Caki2 (cell line): ENCODE data around the gene SRSF4. TPM values are rescaled to one million over a fixed set of nuclear protein-coding genes. Genes with fewer than 3 reads are reported as not detected.
"Not testable (repeated sequence)": the region's sequence is repeated elsewhere in the genome, so short reads cannot be mapped to it uniquely, and the experiment has no call there.

Source experiments
- DNase-seq: peaks from one replicate; pipeline ENCODE4 v3.0.0-alpha.2; 2015; ENCODE audit warnings: low read depth
- in situ Hi-C: cut with HindIII; loops from 2 replicates; pipeline ENCODE4 v1.10.0; 2016; ENCODE audit warnings: low sequenced_read_pairs, low pct_unique_long_range_greater_than_20kb, mixed read lengths
- total RNA-seq: library from RNA; depleted of rRNA; stranded (reverse); fragments of >200 nt; shearing (Covaris generic); gene quantifications from 2 replicates; pipeline ENCODE4 v1.2.3, GENCODE V29; 2014; ENCODE audit warnings: low replicate concordance

Gene SRSF4
- total RNA-seq, 1 experiment from 2014 or later: 30.9 TPM

- in situ Hi-C loops: no loop called here
- DNase-seq: no peak
Measured at GRCh38 chr1:29172415-29172939, 9.2 kb downstream of the SRSF4 start.

- in situ Hi-C loops: no loop called here
- DNase-seq: no peak
Measured at GRCh38 chr1:29171521-29171920, 10.2 kb downstream of the SRSF4 start.

- in situ Hi-C loops: no loop called here
- no peak for DNase-seq
Measured at GRCh38 chr1:29171089-29171488, 10.6 kb downstream of the SRSF4 start.

- no peak for DNase-seq
- in situ Hi-C loops: no loop called here
Measured at GRCh38 chr1:29169976-29170375, 11.7 kb downstream of the SRSF4 start.

GRCh38 chr1:29167904-29168303, 13.8 kb downstream of the SRSF4 start:
- in situ Hi-C loops: no loop called here
- no peak for DNase-seq

GRCh38 chr1:29166291-29166878, 15.3 kb downstream of the SRSF4 start:
- in situ Hi-C loops: no loop called here
- no peak for DNase-seq

GRCh38 chr1:29164588-29164987, 17.1 kb downstream of the SRSF4 start:
- in situ Hi-C loops: no loop called here
- no peak for DNase-seq

- in situ Hi-C loops: no loop called here
- DNase-seq: no peak
Measured at GRCh38 chr1:29162476-29163138, 19.1 kb downstream of the SRSF4 start.

- in situ Hi-C loops: no loop called here
- no peak for DNase-seq
Measured at GRCh38 chr1:29162025-29162424, 19.7 kb downstream of the SRSF4 start.

GRCh38 chr1:29159773-29160172, 21.9 kb downstream of the SRSF4 start:
- in situ Hi-C loops: no loop called here
- DNase-seq: no peak

GRCh38 chr1:29157269-29157601, 24.5 kb downstream of the SRSF4 start:
- no peak for DNase-seq
- in situ Hi-C loops: no loop called here

GRCh38 chr1:29156543-29157268, 25.0 kb downstream of the SRSF4 start:
- in situ Hi-C loops: no loop called here

GRCh38 chr1:29152046-29152805, 29.5 kb downstream of the SRSF4 start:
- DNase-seq: no peak
- in situ Hi-C loops: no loop called here

More at GRCh38 chr1:29156543-29157268, 25.0 kb downstream of the SRSF4 start:
- DNase-seq: no peak

GRCh38 chr1:29150346-29150745, 31.4 kb downstream of the SRSF4 start:
- in situ Hi-C loops, DNase-seq: not testable (repeated sequence)

- no peak for DNase-seq
- in situ Hi-C loops: no loop called here
Measured at GRCh38 chr1:29148656-29149491, 32.8 kb downstream of the SRSF4 start.

- in situ Hi-C loops: no loop called here
Measured at GRCh38 chr1:29145739-29146437, 35.8 kb downstream of the SRSF4 start.

GRCh38 chr1:29144178-29144577, 37.5 kb downstream of the SRSF4 start:
- no peak for DNase-seq
- in situ Hi-C loops: no loop called here

More at GRCh38 chr1:29145739-29146437, 35.8 kb downstream of the SRSF4 start:
- DNase-seq: peak; percentile 49
